Stomach (tissue), 4 donors: ENCODE data around the gene KCNE4.

Experiments used
- EP300 ChIP-seq: sonication (generic); formaldehyde crosslinking; IDR thresholded peaks from one replicate; pipeline ENCODE4 v1.6.1; 2017; ENCODE audit warnings: antibody characterized with exemption
- POLR2A ChIP-seq, 4 donors: fragments of 450-650 bp; IDR thresholded peaks; one replicate each; pipeline ENCODE4 v1.6.1; 2016; ENCODE audit warnings: antibody characterized with exemption in 4 of 4, control low read depth in 2 of 4, mild to moderate bottlenecking in 1 of 4, moderate library complexity in 1 of 4
- TF ChIP-seq, protein P1 (sequence below), 7 experiments: fragments of 450-650 bp in 4 of 7; fragments of 200-600 bp in 3 of 7; sonication (generic) in 3 of 7; IDR thresholded peaks; one replicate each; pipeline ENCODE4 v1.5.1; 2016 to 2019; ENCODE audit warnings: antibody characterized with exemption in 7 of 7, control low read depth in 2 of 7, mild to moderate bottlenecking in 1 of 7

DNA sequence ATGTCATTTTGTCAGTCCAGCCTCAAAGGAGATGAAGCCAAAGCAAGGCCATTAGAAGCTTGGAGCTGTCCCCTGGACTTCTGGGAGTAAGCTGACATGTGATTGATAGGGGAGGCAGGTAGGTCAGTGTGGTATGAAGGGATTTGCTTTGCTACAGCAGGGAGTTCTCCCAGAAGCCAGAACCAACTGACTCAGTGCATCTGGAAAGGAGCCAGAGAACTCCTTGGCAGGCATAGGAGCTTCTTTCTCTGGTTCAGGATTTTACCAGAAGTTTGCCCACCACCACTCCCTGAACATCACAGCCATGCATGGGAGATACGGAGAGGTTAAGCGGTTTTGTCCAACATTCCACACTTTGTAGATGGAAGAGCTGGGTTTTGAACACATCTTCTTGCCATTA lies 24.5 kb upstream of the KCNE4 start:
- TF ChIP-seq, protein P1, sequence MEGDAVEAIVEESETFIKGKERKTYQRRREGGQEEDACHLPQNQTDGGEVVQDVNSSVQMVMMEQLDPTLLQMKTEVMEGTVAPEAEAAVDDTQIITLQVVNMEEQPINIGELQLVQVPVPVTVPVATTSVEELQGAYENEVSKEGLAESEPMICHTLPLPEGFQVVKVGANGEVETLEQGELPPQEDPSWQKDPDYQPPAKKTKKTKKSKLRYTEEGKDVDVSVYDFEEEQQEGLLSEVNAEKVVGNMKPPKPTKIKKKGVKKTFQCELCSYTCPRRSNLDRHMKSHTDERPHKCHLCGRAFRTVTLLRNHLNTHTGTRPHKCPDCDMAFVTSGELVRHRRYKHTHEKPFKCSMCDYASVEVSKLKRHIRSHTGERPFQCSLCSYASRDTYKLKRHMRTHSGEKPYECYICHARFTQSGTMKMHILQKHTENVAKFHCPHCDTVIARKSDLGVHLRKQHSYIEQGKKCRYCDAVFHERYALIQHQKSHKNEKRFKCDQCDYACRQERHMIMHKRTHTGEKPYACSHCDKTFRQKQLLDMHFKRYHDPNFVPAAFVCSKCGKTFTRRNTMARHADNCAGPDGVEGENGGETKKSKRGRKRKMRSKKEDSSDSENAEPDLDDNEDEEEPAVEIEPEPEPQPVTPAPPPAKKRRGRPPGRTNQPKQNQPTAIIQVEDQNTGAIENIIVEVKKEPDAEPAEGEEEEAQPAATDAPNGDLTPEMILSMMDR (IDR thresholded peaks at IDR 0.05), result no peak
- no peak for TF ChIP-seq POLR2A (IDR thresholded peaks at IDR 0.05)
- no peak for TF ChIP-seq EP300
